Activated T-cell treated with anti-CD3 and anti-CD28 coated beads, Interleukin-2, amount 50 U/mL, for 1 hour (primary cell): ENCODE measurements around the gene TMEM192.
A peak's percentile ranks its signal among the peaks of the same experiment; 100 is the strongest.
"Not testable (repeated sequence)": the region's sequence is repeated elsewhere in the genome, so short reads cannot be mapped to it uniquely, and the experiment has no call there.

ENCODE experiments used
- DNase-seq: peaks from one replicate; pipeline ENCODE4 v3.0.0-alpha.2; 2020

TMEM192 gene

DNA sequence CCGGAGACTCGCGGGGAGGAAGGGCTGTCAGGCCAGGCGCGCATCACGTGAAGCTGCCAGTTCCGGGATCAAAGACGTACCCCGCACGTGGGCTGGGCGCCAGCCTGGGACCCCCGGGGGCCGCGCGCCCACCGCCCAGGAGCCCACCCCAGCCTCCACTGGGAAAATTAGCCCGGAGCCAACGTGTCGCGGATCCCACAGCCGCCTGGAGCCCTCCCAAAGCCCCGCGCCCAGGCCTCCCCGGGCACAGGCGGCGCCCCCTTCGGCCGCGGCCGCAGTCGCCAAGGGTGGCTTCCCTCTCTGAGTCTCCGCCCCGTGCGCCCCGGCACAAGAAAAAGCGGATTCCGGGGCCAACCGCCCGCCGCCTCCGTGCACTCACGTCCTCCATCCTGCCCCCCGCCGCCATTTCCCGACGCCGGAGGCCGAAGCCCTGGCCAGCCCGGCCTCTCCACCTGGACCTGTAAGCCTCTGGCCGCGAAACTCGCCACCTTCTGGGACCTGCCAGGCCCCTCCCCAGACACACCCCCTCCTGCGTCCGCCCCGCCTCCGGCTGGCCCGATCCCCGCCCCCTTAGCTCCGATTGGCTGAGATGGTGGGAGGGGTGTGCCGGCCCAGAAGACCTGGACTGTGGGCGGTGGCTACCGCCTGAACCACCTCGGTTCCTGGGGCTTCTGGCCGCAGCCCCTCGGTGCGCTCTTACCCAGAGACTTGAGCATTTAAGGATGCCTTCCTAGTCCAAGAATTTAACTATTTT lies at the start of gene TMEM192:
Gene TMEM192 (minus strand): TSS at position 493 of the 754 bp plus-strand sequence. CDS start 87 bp downstream, at position 406.
- peak; percentile 95 for DNase-seq

- no peak for DNase-seq
These were observed 46.1 kb upstream of the TMEM192 start for GRCh38 chr4:165158762-165159161.

DNA sequence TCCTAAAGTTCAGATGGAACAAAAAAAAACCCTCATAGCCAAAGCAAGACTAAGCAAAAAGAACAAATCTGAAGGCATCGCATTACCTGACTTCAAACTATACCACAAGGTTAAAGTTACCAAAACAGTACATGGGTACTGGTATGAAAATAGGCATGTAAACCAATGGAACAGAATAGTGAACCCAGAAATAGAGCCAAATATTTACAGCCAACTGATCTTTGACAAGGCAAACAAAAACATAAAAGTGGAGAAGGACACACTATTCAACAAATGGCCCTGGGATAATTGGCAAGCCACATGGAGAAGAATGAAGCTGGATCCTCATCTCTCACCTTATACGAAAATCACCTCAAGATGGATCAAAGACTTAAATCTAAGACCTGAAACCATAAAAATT lies 44.2 kb upstream of the TMEM192 start:
- no peak for DNase-seq

DNA sequence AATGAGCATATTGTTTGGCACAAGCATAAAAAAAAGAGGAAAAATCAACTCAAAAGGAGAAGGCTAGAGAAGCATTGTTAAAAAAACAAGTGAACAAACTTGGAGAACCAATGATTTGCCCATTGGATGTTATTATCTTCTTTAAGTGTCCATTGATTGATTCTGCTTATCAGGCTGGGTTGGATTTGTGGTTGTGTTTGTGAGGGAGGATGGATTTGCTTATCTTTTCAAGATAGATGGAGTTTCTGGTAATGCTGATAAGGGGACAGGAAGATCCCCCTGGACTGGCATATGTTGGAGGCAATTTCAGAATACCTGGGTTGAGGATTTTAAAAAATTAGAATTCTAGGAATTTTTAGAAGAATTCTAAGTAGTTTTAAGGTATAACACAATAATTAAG lies 41.8 kb upstream of the TMEM192 start:
- no peak for DNase-seq

GRCh38 chr4:165152527-165152926 lies 39.9 kb upstream of the TMEM192 start:
- no peak for DNase-seq

- no peak for DNase-seq
These were observed 39.1 kb upstream of the TMEM192 start for GRCh38 chr4:165151734-165152133.

GRCh38 chr4:165150545-165150944 lies 37.9 kb upstream of the TMEM192 start:
- no peak for DNase-seq

- no peak for DNase-seq
These were observed 26.2 kb upstream of the TMEM192 start for GRCh38 chr4:165138843-165139242.

DNA sequence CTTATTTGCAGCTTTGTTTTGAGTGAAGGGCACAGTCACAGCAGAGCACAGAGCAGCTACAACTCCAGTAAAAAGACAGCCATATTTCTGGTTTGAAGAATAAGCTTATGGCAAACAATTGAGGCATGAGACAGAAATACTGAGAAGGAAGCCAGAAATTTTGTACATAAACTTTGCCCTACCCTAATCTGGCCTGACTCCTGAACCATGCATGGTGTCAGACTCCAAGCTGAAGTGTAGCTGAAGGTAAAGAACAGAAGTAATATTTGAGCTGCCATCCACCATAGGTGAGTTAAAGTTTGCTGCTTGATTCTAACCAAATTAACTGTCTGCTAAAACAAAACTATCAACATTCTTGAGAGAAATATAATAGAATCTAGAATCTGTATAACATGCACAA lies 24.5 kb upstream of the TMEM192 start:
- DNase-seq, result no peak

DNA sequence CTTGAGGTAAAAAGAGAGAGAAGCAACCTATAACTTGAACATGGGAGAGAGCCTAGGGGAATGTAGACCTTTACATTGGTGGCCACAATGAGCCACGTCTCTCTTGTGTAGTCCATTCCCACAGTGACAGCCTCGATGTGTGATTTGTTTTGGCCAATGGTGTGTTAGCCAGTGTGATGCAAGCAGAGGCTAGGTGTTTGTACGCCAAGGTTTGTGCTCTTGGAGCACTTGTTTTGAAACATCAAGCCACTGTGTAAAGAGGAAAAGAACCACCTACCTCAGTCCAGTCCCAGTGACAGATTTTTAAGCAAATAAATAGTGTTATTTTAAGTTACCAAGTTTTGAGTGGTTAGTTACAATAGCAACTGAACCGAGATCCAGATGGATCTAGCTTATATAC lies 23.9 kb upstream of the TMEM192 start:
- DNase-seq, result no peak

DNA sequence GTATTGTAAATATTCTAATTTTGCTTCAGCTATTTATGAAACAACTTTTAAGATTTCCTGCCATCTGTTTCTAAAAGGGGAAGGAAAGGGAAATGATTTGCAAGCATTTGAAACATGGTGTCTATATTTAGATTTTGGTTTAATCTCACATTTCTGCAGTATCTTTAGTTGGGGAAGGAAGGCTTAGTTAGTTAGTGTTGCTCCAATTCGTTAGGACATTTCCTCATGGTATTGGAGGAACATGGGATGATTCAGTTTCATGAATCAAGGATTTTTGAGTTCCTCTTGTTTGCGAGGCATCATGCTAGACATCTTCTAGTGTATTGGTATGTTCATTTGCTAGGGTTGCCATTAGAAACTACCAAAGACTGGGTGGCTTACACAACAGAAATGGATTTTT lies 20.5 kb upstream of the TMEM192 start:
- DNase-seq, result no peak

GRCh38 chr4:165131247-165131832 lies 18.7 kb upstream of the TMEM192 start:
- DNase-seq, result peak; percentile 72

DNA sequence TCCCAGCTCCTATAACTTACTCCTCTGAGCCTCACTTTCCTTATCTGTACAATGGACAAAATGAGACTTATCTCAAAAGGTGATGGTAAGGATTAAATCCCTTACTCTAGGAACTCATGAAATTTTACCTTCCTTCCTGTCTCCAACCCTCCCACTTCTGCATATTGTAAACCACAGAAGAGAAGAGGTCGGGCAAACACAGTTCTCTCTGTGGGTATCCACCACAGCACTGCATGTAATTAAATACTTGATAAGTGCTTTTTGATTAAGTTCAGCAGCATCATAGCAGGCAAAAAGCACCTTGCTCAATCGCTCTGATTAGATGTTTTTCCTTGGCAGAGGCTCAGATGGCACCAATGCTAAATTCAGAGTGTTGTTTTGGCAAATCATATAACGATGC lies 17.3 kb upstream of the TMEM192 start:
- DNase-seq, result no peak

- not testable (repeated sequence) for DNase-seq
These were observed 13.3 kb upstream of the TMEM192 start for GRCh38 chr4:165125869-165126499.

DNA sequence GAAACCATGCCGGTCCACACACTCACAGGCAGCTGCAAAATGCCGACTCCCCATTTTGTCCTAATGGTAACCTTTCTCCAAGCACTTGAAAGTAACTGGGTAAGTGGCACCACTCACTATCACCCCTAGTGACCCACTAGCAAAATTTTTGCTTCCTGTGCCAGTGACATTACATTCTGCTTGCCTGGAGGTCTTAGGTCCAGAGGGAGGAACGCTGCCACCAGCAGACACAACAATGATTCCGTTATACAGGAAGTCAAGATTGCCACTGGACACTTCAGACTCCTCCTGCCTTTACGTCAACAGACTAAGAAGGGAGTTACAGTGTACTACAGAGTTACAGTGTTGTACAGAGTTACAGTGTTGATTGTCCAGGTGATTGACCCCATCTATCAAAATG lies 11.8 kb upstream of the TMEM192 start:
- DNase-seq, result no peak

- DNase-seq, result no peak
These were observed 5.7 kb upstream of the TMEM192 start for GRCh38 chr4:165118256-165118909.

DNA sequence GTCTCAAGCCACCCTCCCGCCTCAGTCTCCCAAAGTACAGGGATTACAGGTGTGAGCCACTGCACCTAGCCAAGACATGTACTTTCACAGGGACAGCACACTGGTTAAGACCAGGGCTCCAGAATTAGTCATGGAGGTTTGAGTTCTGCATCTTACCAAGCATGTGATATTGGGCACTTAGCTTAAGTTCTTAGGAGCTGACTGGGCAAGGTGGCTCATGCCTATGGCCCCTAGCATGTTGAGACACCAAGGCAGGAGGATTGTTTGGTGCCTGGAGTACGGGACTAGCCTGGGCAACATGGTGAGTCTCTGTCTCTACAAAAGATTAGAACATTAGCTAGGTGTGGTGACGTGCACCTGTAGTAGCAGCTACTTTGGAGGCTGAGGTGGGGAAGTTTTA lies 2.6 kb upstream of the TMEM192 start:
- DNase-seq, result no peak

DNA sequence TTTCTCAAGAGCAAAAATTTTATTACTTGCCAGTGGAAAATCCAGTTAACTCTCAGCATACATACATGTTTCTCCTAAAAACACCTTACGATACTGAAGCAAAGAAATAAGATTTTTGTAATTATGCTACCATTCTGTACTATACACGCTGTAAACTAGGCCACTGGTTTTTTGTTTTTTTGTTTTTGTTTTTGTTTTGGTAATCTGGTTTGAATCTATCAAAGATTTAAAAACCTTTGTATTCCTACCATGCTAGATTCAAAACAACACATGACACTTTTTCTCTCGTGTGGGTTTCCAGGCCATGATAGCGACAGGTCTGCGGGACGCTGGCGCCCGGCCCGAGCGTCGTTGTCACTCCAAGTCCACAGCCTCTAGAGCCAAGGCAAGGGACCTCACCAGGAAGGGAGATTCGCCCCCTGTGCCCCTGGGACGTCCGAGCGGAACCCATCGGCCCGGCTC lies 723 bp downstream of the TMEM192 start:
- no peak for DNase-seq

DNA sequence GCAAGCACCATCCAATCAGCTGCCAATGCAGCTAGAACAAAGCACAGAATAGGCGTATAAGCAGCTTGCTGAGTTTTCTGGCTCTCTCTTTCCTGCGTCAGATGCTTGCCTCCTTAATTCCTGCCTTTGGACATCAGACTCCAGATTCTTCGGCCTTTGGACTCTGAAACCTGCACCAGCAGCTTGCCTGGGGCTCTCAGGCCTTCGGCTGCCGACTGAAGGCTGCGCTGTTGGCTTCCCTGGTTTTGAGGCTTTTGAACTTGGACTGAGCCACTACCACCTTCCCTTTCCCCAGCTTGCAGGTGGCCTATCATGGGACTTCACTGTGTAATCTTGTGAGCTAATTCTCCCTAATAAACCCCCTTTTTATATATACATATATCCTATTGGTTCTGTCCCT lies 6.1 kb downstream of the TMEM192 start:
- DNase-seq, result no peak

DNA sequence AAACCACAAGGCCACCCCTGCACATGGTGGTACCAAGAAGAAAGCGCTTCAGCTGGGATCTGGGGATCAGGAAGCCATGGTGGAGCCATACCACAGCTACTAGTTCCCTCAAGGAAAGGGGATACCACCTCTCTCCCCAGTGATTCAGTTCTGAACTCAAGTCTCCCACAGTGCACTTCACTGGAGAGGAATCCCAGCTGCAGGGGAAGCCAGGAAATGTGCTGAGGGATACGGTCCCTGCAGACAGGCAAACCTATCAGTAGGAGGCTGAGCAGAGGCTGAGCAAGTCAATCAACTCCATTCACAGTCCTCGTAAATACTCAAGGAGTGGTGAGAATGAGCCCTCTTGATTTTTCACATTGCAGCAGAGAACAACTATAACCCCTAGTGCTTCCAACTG lies 11.0 kb downstream of the TMEM192 start:
- DNase-seq, result no peak

DNA sequence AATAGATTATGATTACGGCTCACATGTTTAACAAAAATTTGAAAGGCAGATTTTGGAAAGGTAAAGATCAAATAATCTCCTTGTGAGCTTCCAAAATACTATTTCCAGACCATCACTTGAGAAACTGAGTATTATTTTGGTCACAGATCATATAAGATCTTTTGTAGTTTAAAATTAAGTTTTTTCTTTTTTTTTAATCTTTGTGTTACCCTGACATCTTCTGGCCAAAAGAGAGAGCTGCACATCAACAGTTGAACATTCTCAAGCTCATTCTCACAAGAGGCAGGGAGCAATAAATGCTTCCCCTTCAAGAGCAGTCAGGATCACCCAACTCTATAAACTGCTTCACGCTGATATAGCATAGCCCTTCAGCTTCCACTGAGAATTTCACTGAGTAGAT lies 15.9 kb downstream of the TMEM192 start:
- no peak for DNase-seq

GRCh38 chr4:165095291-165095690 lies 17.4 kb downstream of the TMEM192 start:
- DNase-seq, result no peak

DNA sequence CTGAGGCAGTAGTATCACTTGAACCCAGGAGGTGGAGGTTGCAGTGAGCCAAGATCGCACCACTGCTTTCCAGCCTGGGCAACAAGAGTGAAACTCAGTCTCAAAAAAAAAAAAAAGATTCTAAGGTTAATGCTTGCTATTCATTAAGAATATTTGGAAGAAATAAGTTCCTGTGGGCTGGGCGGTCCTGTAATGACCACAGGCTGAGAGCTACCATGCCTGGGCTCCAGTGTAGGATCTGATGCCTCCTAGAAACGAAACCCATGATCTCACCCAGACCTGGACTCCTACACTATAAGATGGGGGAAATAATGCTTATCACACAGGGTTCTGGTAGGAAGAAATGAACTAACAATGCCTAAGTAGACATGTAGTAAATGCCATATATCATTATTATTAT lies 17.8 kb downstream of the TMEM192 start:
- DNase-seq, result no peak

- not testable (repeated sequence) for DNase-seq
These were observed 20.5 kb downstream of the TMEM192 start for GRCh38 chr4:165092187-165092586.
